Activated T-cell treated with anti-CD3 and anti-CD28 coated beads, Interleukin-2, amount 50 U/mL, for 1 hour (primary cell): Measurements from ENCODE around the gene TRPC4AP.

ENCODE experiments used
- DNase-seq: peaks from one replicate; pipeline ENCODE4 v3.0.0-alpha.2; 2020

The TRPC4AP gene

GRCh38 chr20:34985461-34986310 lies 106.9 kb downstream of the TRPC4AP start:
- no peak for DNase-seq

- DNase-seq: no peak
Measured at GRCh38 chr20:34984756-34985261, 107.8 kb downstream of the TRPC4AP start.

GRCh38 chr20:34983995-34984735 lies 108.4 kb downstream of the TRPC4AP start:
- DNase-seq: no peak

- DNase-seq: no peak
Measured at GRCh38 chr20:34983089-34983820, 109.4 kb downstream of the TRPC4AP start.

- no peak for DNase-seq
Measured at GRCh38 chr20:34982270-34983088, 110.1 kb downstream of the TRPC4AP start.

GRCh38 chr20:34980543-34981233 lies 111.9 kb downstream of the TRPC4AP start:
- DNase-seq: no peak

- DNase-seq: no peak
Measured at GRCh38 chr20:34979366-34980153, 113.0 kb downstream of the TRPC4AP start.

GRCh38 chr20:34978092-34978744 lies 114.4 kb downstream of the TRPC4AP start:
- DNase-seq: no peak

GRCh38 chr20:34977365-34978091 lies 115.1 kb downstream of the TRPC4AP start:
- DNase-seq: no peak

- no peak for DNase-seq
Measured at GRCh38 chr20:34976286-34976685, 116.3 kb downstream of the TRPC4AP start.

GRCh38 chr20:34974246-34974645 lies 118.4 kb downstream of the TRPC4AP start:
- no peak for DNase-seq

GRCh38 chr20:34971561-34972235 lies 120.9 kb downstream of the TRPC4AP start:
- DNase-seq: no peak

- DNase-seq: no peak
Measured at GRCh38 chr20:34970846-34971560, 121.6 kb downstream of the TRPC4AP start.

GRCh38 chr20:34970193-34970840 lies 122.3 kb downstream of the TRPC4AP start:
- no peak for DNase-seq

- no peak for DNase-seq
Measured at GRCh38 chr20:34968042-34968775, 124.4 kb downstream of the TRPC4AP start.

GRCh38 chr20:34967421-34967820 lies 125.2 kb downstream of the TRPC4AP start:
- no peak for DNase-seq

GRCh38 chr20:34965051-34965450 lies 127.6 kb downstream of the TRPC4AP start:
- DNase-seq: no peak
